CD14-positive monocyte (primary cell): ENCODE results near the gene COL25A1. TPM values are rescaled to one million over a fixed set of nuclear protein-coding genes. Genes with fewer than 3 reads are reported as not detected.

Source experiments
- DNase-seq, 3 donors: peaks; one replicate each; pipeline ENCODE4 v3.0.0-alpha.2; 2011 to 2022
- H2AFZ ChIP-seq: 2 replicates; pipeline ENCODE4 v1.6.0; 2012; ENCODE audit warnings: mild to moderate bottlenecking, low read depth, low read length, inconsistent platforms; ENCODE audit not compliant: insufficient read depth, poor library complexity, severe bottlenecking
- H3K27ac ChIP-seq, 2 donors: 1 replicate in 1 of 2; 2 replicates in 1 of 2; pipeline ENCODE4 v1.5.1; 2012 to 2013; ENCODE audit warnings: low read length in 2 of 2, control low read depth in 1 of 2, inconsistent platforms in 1 of 2, low read depth in 1 of 2, mild to moderate bottlenecking in 1 of 2
- H3K27me3 ChIP-seq, 2 donors: one replicate each; pipeline versions ENCODE4 v1.6.0 to v1.6.1; 2011 to 2013; ENCODE audit warnings: low read length in 2 of 2; ENCODE audit not compliant: control insufficient read depth in 2 of 2, insufficient read depth in 2 of 2
- H3K36me3 ChIP-seq, 2 donors: replicated peaks in 1 of 2; 1 replicate in 1 of 2; 2 replicates in 1 of 2; pipeline versions ENCODE4 v1.5.1 to v1.6.1; 2012 to 2013; ENCODE audit warnings: low read length in 2 of 2, control low read depth in 1 of 2, inconsistent platforms in 1 of 2, mild to moderate bottlenecking in 1 of 2; ENCODE audit not compliant: insufficient read depth in 2 of 2, control insufficient read depth in 1 of 2
- H3K4me1 ChIP-seq, 2 donors: 1 replicate in 1 of 2; 2 replicates in 1 of 2; pipeline versions ENCODE4 v1.5.1 to v1.6.1; 2012 to 2013; ENCODE audit warnings: low read length in 2 of 2, control low read depth in 1 of 2, inconsistent platforms in 1 of 2, mild to moderate bottlenecking in 1 of 2, moderate library complexity in 1 of 2; ENCODE audit not compliant: insufficient read depth in 2 of 2, control insufficient read depth in 1 of 2
- H3K4me2 ChIP-seq: replicated peaks from 2 replicates; pipeline ENCODE3; 2012; ENCODE audit warnings: low read length, moderate library complexity, mild to moderate bottlenecking; ENCODE audit not compliant: poor library complexity, severe bottlenecking; ENCODE audit errors: extremely low read depth
- H3K4me3 ChIP-seq, 3 experiments: fragments of 200-600 bp in 1 of 3; sonication (generic) in 1 of 3; replicated peaks in 1 of 3; 1 replicate in 2 of 3; 2 replicates in 1 of 3; pipeline ENCODE4 v1.5.1; 2011 to 2013; ENCODE audit warnings: low read length in 3 of 3, mild to moderate bottlenecking in 3 of 3, control low read depth in 2 of 3, low read depth in 2 of 3, inconsistent platforms in 1 of 3, moderate library complexity in 1 of 3
- H3K79me2 ChIP-seq: 2 replicates; pipeline ENCODE4 v1.6.0; 2012; ENCODE audit warnings: mild to moderate bottlenecking, control low read depth, inconsistent platforms, low read length, moderate library complexity; ENCODE audit not compliant: insufficient read depth
- H3K9ac ChIP-seq: 2 replicates; pipeline ENCODE4 v1.6.0; 2017; ENCODE audit warnings: low read length, mild to moderate bottlenecking; ENCODE audit not compliant: insufficient read depth, poor library complexity, severe bottlenecking
- H3K9me3 ChIP-seq, 2 donors: replicated peaks in 1 of 2; 1 replicate in 1 of 2; 2 replicates in 1 of 2; pipeline versions ENCODE4 v1.5.1 to v1.6.1; 2012 to 2013; ENCODE audit warnings: low read length in 2 of 2, control low read depth in 1 of 2; ENCODE audit not compliant: control insufficient read depth in 1 of 2, insufficient read depth in 1 of 2
- H4K20me1 ChIP-seq: 2 replicates; pipeline ENCODE4 v1.6.0; 2012; ENCODE audit warnings: mild to moderate bottlenecking, low read length, control low read depth, moderate library complexity; ENCODE audit not compliant: insufficient read depth
- H3K27ac Mint-ChIP-seq, 7 donors: one replicate each; pipeline ENCODE4 v1.8.0; 2020; ENCODE audit warnings: mild to moderate bottlenecking in 7 of 7, mixed read lengths in 7 of 7, moderate library complexity in 6 of 7, inconsistent platforms in 2 of 7
- H3K27me3 Mint-ChIP-seq, 3 donors: one replicate each; pipeline ENCODE4 v1.8.0; 2021 to 2022; ENCODE audit warnings: low read depth in 3 of 3, mild to moderate bottlenecking in 3 of 3, mixed read lengths in 3 of 3, moderate library complexity in 3 of 3, inconsistent platforms in 1 of 3
- H3K36me3 Mint-ChIP-seq, 2 donors: one replicate each; pipeline ENCODE4 v1.8.0; 2020; ENCODE audit warnings: mixed read lengths in 2 of 2, inconsistent platforms in 1 of 2, mild to moderate bottlenecking in 1 of 2
- H3K4me1 Mint-ChIP-seq: one replicate; pipeline ENCODE4 v1.8.0; 2020; ENCODE audit warnings: mild to moderate bottlenecking, mixed read lengths
- H3K4me3 Mint-ChIP-seq, 2 donors: one replicate each; pipeline ENCODE4 v1.8.0; 2020; ENCODE audit warnings: mild to moderate bottlenecking in 2 of 2, mixed read lengths in 2 of 2, moderate library complexity in 1 of 2
- H3K9me3 Mint-ChIP-seq, 7 donors: one replicate each; pipeline ENCODE4 v1.8.0; 2020 to 2022; ENCODE audit warnings: mixed read lengths in 7 of 7, mild to moderate bottlenecking in 6 of 7, moderate library complexity in 6 of 7, inconsistent platforms in 2 of 7
- CTCF ChIP-seq: fragments of 200-600 bp; IDR thresholded peaks from one replicate; pipeline ENCODE4 v1.8.0; 2022; ENCODE audit warnings: antibody characterized with exemption, mild to moderate bottlenecking
- WGBS: methylation state at CpG from one replicate; pipeline ENCODE4 v1.1.5; 2013; ENCODE audit warnings: missing lambda C conversion rate; ENCODE audit not compliant: insufficient coverage; 5-methylcytosine and 5-hydroxymethylcytosine counted together
- intact Hi-C, 2 donors: fragments of 100-400 bp; cut with micrococcal nuclease; formaldehyde crosslinking; loops; one replicate each; pipeline versions ENCODE4 v1.15.0 to v1.15.1; 2023
- polyA plus RNA-seq, 3 donors: library from polyadenylated mRNA; depleted of rRNA in 1 of 3; unstranded in 2 of 3; stranded (reverse) in 1 of 3; fragments of 300-500 nt in 2 of 3; fragments of >200 nt in 1 of 3; fragmentation: Illumina TruSeq in 2 of 3; gene quantifications; 1 replicate in 2 of 3; 2 replicates in 1 of 3; pipeline ENCODE4 v1.2.3, GENCODE V29; 2012 to 2021

Gene COL25A1
- polyA plus RNA-seq, 3 donors = not detected

- no peak overlapping the region for H3K4me3 Mint-ChIP-seq
- H3K4me1 Mint-ChIP-seq = no peaks in the 10 kb centered on the region
- Histone ChIP-seq H4K20me1 (no peaks in the 10 kb centered on the region), H3K4me3 (no peak overlapping the region), H3K4me1 (no peaks in the 10 kb centered on the region), H3K27ac (no peak overlapping the region), H3K9me3 (no peaks in the 10 kb centered on the region), H2AFZ (no peak overlapping the region), H3K36me3 (no peaks in the 10 kb centered on the region), H3K79me2 (no peaks in the 10 kb centered on the region), H3K27me3 (no peaks in the 10 kb centered on the region), H3K4me2 (no peak overlapping the region), H3K9ac (no peak overlapping the region)
- H3K27ac Mint-ChIP-seq = no peak overlapping the region
- TF ChIP-seq CTCF = no peak
- no peaks in the 10 kb centered on the region for H3K9me3 Mint-ChIP-seq
- intact Hi-C loops = no loop called here
- no peaks in the 10 kb centered on the region for H3K36me3 Mint-ChIP-seq
- peaks cover 0 to 6% (median 0%) of the 10 kb centered on the region in 3 donors for H3K27me3 Mint-ChIP-seq
- no CpG with 5 or more reads among the region's 1 CpG for WGBS
- no peak for DNase-seq
Observed at GRCh38 chr4:108940634-108941033, 361.8 kb downstream of the COL25A1 start.

GRCh38 chr4:108940149-108940548, 362.3 kb downstream of the COL25A1 start:
- H3K4me1 Mint-ChIP-seq = no peaks in the 10 kb centered on the region
- WGBS = 89% methylated on average over 5 of the region's 5 CpGs
- no peak for DNase-seq
- H3K4me1 ChIP-seq = no peaks in the 10 kb centered on the region
- no peak overlapping the region for H3K27ac Mint-ChIP-seq
- no peaks in the 10 kb centered on the region for H3K9me3 Mint-ChIP-seq
- H3K27me3 ChIP-seq = no peaks in the 10 kb centered on the region
- H3K4me3 Mint-ChIP-seq = no peak overlapping the region
- H3K4me3 ChIP-seq = no peak overlapping the region
- H3K27ac ChIP-seq = no peak overlapping the region
- H3K79me2 ChIP-seq = no peaks in the 10 kb centered on the region
- peaks cover 0 to 4% (median 0%) of the 10 kb centered on the region in 3 donors for H3K27me3 Mint-ChIP-seq
- no peaks in the 10 kb centered on the region for H4K20me1 ChIP-seq
- no peak overlapping the region for H3K4me2 ChIP-seq
- intact Hi-C loops = no loop called here
- no peak overlapping the region for H2AFZ ChIP-seq
- TF ChIP-seq CTCF = no peak
- no peaks in the 10 kb centered on the region for H3K36me3 Mint-ChIP-seq
- H3K9me3 ChIP-seq = no peaks in the 10 kb centered on the region
- no peaks in the 10 kb centered on the region for H3K36me3 ChIP-seq
- no peak overlapping the region for H3K9ac ChIP-seq
